GM12875 (cell line): ENCODE results near the gene KCNAB2.
A peak's percentile ranks its signal among the peaks of the same experiment; 100 is the strongest.

Experiments
- H3K4me3 ChIP-seq: one replicate; pipeline ENCODE4 v1.5.1; 2011; ENCODE audit warnings: low read depth, low read length, control low read depth
- CTCF ChIP-seq: IDR thresholded peaks from 2 replicates; pipeline ENCODE4 v1.5.1; 2011; ENCODE audit warnings: low read depth, mild to moderate bottlenecking, control low read depth, inconsistent platforms, low read length, moderate library complexity, borderline replicate concordance; ENCODE audit not compliant: insufficient read depth

Gene KCNAB2

GRCh38 chr1:6097117-6097595, 51.5 kb downstream of the KCNAB2 start:
- TF ChIP-seq CTCF = no peak

GRCh38 chr1:6097824-6098223, 52.1 kb downstream of the KCNAB2 start:
- H3K4me3 ChIP-seq = no peak overlapping the region
- no peak for TF ChIP-seq CTCF

More at GRCh38 chr1:6097117-6097595, 51.5 kb downstream of the KCNAB2 start:
- no peak overlapping the region for H3K4me3 ChIP-seq

DNA sequence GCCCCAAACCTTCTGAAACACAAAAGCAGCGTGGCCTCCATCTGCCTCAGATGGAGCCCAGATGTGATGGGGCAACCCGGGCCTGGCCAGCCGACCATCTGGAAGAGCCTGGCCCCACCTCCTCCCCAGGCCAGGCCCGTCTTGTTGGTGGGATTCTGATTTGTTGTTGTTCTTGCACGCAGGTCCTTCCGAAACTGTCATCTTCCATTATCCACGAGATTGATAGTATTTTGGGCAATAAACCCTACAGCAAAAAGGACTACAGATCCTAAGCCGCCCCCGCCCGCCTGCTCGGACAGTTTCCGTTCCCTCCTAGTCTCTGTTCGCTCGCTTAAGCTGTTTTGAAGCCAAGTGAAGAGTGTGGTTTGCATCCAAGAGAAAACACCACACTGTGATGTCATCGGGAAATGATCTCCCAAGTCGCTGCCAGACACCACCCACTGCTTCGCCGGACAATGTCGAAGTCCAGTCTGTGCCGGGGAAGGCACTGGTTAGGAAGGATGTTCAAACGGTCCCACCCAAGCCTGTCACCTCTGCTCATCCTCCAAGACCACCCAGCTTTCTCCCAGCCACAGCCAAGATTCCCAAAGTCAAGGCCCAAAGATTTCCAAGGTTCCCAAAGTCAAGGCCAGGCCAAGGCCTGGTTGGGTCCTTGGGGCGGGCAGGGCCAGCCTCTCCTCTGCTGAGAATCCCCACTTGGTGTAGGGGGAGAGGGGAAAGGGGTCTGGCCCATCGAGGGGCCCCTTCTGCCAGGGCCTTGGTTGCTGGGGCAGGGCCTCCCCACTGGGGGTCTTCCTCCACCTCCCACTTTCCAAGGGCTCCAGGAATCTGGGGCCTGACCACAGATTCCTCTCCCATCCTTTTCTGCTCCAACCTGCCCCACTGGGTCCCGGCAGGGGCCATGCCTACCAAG, 52.9 kb downstream of the KCNAB2 start:
- no peak overlapping the region for H3K4me3 ChIP-seq
- TF ChIP-seq CTCF = no peak

GRCh38 chr1:6099297-6099696, 53.6 kb downstream of the KCNAB2 start:
- no peak for TF ChIP-seq CTCF
- H3K4me3 ChIP-seq = no peak overlapping the region

GRCh38 chr1:6099787-6100765, 54.4 kb downstream of the KCNAB2 start:
- H3K4me3 ChIP-seq = no peak overlapping the region
- 0 out of 2 replicates have a peak, but pooled peaks have one; percentile 6 for TF ChIP-seq CTCF

DNA sequence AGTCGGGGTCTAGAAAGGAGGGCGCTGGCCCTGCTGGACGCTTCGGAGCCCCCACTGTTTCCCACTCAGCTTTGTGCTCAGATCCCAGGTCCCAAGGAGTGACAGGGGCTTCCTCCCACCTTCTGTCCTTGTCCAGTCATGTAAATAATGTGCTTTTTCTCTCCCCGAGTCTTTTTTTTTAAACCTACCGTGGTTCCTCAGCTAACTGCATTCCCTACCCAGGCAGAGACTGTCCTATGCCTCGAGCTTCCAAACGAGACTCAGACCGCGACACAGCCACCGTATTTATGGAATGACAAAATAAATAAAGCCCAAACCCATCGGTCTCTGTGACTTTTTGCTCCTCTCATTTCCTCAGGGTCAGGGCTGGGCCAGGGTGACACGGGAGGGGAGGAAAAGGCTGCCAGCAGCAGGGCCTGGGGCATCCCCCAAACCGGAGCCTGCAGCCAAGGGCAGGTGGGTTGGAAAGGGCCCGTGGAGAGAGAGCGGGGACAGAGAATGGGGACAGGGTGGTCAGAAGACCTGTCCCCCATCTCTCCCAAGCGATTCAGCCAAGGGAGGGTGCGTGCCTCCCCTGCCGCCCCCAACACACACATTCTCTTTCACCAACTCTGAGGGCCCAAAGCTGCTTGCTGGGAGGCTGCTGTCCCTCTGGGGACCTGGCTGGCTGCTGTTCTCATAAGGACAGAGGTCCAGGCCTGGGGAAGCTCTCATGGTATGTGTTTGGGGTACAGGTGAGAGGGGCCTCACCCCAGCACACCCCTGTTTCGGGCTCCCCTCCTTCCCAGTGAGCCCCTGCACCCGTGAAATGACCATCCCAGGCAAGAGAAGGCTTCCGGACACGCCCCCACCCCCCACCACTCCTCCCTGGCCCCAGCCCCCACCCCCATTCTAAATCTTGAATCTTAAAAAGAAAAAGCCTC, 55.4 kb downstream of the KCNAB2 start:
- TF ChIP-seq CTCF = no peak
- no peak overlapping the region for H3K4me3 ChIP-seq
